ENCODE results near the gene LRRC37A3. TPM values are rescaled to one million over a fixed set of nuclear protein-coding genes. Genes with fewer than 3 reads are reported as not detected.
"Not testable (repeated sequence)": the region's sequence is repeated elsewhere in the genome, so short reads cannot be mapped to it uniquely, and the experiment has no call there.

LRRC37A3 gene
- total RNA-seq, 1 experiment from 2014 or later = 7.7 TPM

DNA sequence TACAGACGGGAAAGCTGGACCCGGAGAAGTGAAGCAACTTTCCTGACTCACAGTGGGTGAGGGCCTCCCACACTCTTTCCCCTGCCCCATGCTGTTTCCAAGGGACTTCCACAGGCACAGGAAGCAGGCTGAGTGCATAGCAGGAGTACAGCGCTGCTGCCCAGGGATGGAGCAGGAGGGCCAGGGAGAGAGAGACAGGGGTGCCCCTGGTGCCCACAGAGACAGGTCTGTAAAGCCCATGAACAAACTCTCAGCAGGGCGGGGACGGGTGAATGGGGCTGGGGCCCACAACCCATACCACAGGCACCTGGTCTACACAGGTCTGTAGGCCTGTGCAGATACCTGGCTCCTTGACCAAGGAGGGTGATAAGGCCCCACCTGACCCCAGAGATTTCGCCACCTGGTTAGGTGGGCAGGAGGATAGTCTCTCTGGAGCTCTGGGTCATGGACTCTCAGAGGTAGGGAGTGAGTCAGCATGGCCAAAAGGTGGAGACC, 15.1 kb upstream of the LRRC37A3 start:
- ATAC-seq; H4K20me1 ChIP-seq (ENCODE audit: insufficient read depth); BruUV-seq (replicated peaks); H3K9me2 ChIP-seq (ENCODE audit: insufficient read depth); H3K9me3 ChIP-seq (ENCODE audit: control insufficient read depth in 1 of 2, insufficient read depth in 1 of 2, low read depth in 1 of 2, low read length in 2 of 2); RAD21 ChIA-PET (ENCODE audit: low non-redundant PET in 1 of 2, low total read pairs in 2 of 2, uncharacterized antibody in 2 of 2, unreplicated experiment in 2 of 2); H3K4me2 ChIP-seq (ENCODE audit: low read length); H2AFZ ChIP-seq (ENCODE audit: low read depth, low read length, poor library complexity, severe bottlenecking); H3K27ac ChIP-seq (ENCODE audit: low read depth, low read length); H3K9ac ChIP-seq (ENCODE audit: low read length); DNase-seq (ENCODE audit: low read depth, low spot score); H3K4me3 ChIP-seq (replicated peaks in 1 of 2; ENCODE audit: low read depth in 1 of 2, low read length in 2 of 2); H3K79me2 ChIP-seq (ENCODE audit: insufficient read depth, low read length); POLR2A ChIA-PET; H3K36me3 ChIP-seq (ENCODE audit: control insufficient read depth in 1 of 2, insufficient read depth in 2 of 2, low read length in 2 of 2); H3K27me3 ChIP-seq (ENCODE audit: insufficient read depth, low read length); CTCF ChIA-PET: not testable (repeated sequence)
- peaks cover 3 to 18% of the 10 kb centered on the region in 2 experiments; a peak in 2 of 4 replicates for H3K4me1 ChIP-seq (ENCODE audit: control insufficient read depth in 1 of 2, insufficient read depth in 2 of 2, low read length in 2 of 2)
- intact Hi-C loops (cut with micrococcal nuclease) = loop anchor here (10.0 kb wide), 1 partner anchor 90 kb away; no protein-coding TSS in a partner anchor

DNA sequence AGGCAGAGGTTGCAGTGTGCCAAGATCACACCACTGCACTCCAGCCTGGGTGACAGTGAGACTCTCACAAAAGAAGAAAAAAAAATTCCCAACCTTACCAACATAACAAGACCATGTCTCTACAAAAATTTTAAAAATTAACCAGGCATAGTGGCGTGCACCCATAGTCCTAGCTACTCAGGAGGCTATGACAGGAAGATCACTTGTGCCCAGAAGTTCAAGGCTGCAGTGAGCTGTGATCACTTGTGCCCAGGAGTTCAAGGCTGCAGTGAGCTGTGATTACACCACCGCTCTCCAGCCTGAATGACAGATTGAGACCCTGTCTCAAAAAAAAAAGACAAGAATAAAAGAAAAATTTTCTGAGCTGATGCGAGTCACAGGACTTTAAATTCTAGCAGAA, 13.6 kb upstream of the LRRC37A3 start:
- POLR2A ChIA-PET; H4K20me1 ChIP-seq (ENCODE audit: insufficient read depth); CTCF ChIA-PET; RAD21 ChIA-PET (ENCODE audit: low non-redundant PET in 1 of 2, low total read pairs in 2 of 2, uncharacterized antibody in 2 of 2, unreplicated experiment in 2 of 2); H3K27ac ChIP-seq (ENCODE audit: low read depth, low read length); DNase-seq (ENCODE audit: low read depth, low spot score); ATAC-seq; H2AFZ ChIP-seq (ENCODE audit: low read depth, low read length, poor library complexity, severe bottlenecking); H3K4me2 ChIP-seq (ENCODE audit: low read length); H3K9me2 ChIP-seq (ENCODE audit: insufficient read depth); H3K27me3 ChIP-seq (ENCODE audit: insufficient read depth, low read length); H3K36me3 ChIP-seq (ENCODE audit: control insufficient read depth in 1 of 2, insufficient read depth in 2 of 2, low read length in 2 of 2); H3K4me3 ChIP-seq (replicated peaks in 1 of 2; ENCODE audit: low read depth in 1 of 2, low read length in 2 of 2); H3K9ac ChIP-seq (ENCODE audit: low read length); BruUV-seq (replicated peaks); H3K79me2 ChIP-seq (ENCODE audit: insufficient read depth, low read length); H3K9me3 ChIP-seq (ENCODE audit: control insufficient read depth in 1 of 2, insufficient read depth in 1 of 2, low read depth in 1 of 2, low read length in 2 of 2): not testable (repeated sequence)
- intact Hi-C loops (cut with micrococcal nuclease) = loop anchor here (10.0 kb wide), 1 partner anchor 88 kb away; no protein-coding TSS in a partner anchor
- H3K4me1 ChIP-seq (ENCODE audit: control insufficient read depth in 1 of 2, insufficient read depth in 2 of 2, low read length in 2 of 2) = peaks cover 3 to 16% of the 10 kb centered on the region in 2 experiments; a peak in 2 of 4 replicates

GRCh38 chr17:64930374-64930773, 11.1 kb upstream of the LRRC37A3 start:
- BruUV-seq (replicated peaks); H2AFZ ChIP-seq (ENCODE audit: low read depth, low read length, poor library complexity, severe bottlenecking); DNase-seq (ENCODE audit: low read depth, low spot score); CTCF ChIA-PET; H3K27me3 ChIP-seq (ENCODE audit: insufficient read depth, low read length); RAD21 ChIA-PET (ENCODE audit: low non-redundant PET in 1 of 2, low total read pairs in 2 of 2, uncharacterized antibody in 2 of 2, unreplicated experiment in 2 of 2); ATAC-seq; H3K36me3 ChIP-seq (ENCODE audit: control insufficient read depth in 1 of 2, insufficient read depth in 2 of 2, low read length in 2 of 2); H3K79me2 ChIP-seq (ENCODE audit: insufficient read depth, low read length); H3K4me2 ChIP-seq (ENCODE audit: low read length); H3K9ac ChIP-seq (ENCODE audit: low read length); H3K4me3 ChIP-seq (replicated peaks in 1 of 2; ENCODE audit: low read depth in 1 of 2, low read length in 2 of 2); H3K27ac ChIP-seq (ENCODE audit: low read depth, low read length); H4K20me1 ChIP-seq (ENCODE audit: insufficient read depth); H3K9me2 ChIP-seq (ENCODE audit: insufficient read depth); POLR2A ChIA-PET; H3K9me3 ChIP-seq (ENCODE audit: control insufficient read depth in 1 of 2, insufficient read depth in 1 of 2, low read depth in 1 of 2, low read length in 2 of 2): not testable (repeated sequence)
- intact Hi-C loops (cut with micrococcal nuclease) = loop anchor here (10.0 kb wide), 1 partner anchor 86 kb away; no protein-coding TSS in a partner anchor
- peaks cover 6 to 24% of the 10 kb centered on the region in 2 experiments; a peak in 2 of 4 replicates for H3K4me1 ChIP-seq (ENCODE audit: control insufficient read depth in 1 of 2, insufficient read depth in 2 of 2, low read length in 2 of 2)

All from HCT116 (cell line).